GM18858 (cell line): ENCODE data around the gene MATN1.
A peak's percentile ranks its signal among the peaks of the same experiment; 100 is the strongest.

Experiments used
- ATAC-seq: cut with Tn5 transposase; IDR thresholded peaks from one replicate; pipeline ENCODE4 v1.9.1; 2021; ENCODE audit not compliant: unreplicated experiment

Gene MATN1

DNA sequence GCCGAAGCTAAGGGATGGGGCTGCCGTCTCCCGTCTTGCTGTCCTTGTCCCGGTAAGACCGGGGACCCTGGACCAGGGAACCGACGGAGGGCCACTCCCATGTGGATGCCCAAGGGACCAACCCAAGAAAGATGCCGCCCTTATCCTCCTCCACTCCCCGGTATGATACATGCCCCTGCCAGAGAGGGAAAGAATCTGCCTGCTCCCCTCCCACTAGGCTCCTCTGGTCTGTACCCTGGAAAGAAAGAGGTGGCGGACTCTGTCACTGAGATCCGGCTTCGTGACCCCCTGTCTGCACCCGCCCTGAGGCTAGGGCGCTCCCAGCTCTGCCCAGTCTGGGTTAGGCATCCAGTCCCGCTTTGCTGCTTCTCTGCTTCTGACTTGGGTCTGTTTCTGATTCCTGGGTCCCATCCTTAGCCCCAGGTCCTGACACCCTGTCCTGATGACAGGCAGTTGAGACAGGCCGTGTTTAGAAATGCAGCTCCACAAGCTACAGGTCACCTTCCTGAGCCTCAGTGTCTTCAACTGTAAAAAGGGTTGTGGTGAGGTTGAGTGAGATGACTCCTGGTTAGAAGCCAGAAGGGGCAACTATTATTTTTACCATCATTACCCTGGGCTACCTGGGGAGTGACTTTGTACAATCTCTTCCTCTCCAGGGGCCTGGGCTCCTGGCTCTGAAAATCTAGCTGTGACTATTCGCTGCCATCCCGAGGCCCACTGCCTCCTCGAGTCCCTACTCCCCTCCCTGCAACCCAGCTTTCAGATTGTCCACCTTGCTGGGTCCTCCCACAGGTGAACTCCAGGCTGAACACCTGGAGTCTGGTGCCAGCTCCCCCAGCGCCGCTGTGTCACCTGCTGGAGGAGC lies 3.7 kb downstream of the MATN1 start:
- peak; percentile 24 for ATAC-seq

DNA sequence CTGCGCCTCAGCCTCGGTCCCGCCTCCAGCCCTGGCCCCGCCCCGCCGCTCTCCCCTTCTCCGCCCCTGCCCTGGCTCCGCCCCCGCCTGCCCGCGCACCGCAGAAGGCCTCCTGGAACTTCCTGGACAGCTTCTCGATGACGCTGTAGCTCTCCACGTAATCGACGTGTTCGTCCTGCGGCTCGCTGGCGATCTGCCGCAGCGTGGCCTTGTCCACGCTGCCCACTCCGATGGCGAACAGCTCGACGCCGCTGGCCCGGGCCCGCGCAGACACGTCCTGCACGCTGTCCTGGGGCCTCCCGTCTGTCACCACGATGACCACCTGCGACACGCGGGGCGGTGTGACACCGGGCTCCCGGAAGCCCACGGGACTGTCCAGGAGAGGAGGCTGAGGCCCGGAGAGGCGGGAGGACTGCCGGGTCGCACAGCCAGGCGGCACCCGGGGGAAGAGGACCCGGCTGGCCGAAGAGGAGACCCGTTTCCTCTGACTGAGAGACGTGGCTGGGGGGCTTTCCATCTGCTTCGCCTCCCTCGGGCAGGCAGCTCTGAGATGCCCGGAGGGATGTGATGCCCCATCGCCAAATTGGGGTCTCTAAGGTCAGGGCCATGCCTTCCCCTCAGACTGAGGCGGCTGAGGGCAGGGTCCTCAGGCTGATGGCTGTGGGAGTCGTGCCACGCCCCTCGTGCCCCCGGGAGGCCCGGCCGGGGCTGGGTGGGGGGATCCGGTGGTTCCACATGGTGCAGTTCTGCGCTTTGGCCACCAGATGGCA lies 4.6 kb downstream of the MATN1 start:
- peak; percentile 37 for ATAC-seq

DNA sequence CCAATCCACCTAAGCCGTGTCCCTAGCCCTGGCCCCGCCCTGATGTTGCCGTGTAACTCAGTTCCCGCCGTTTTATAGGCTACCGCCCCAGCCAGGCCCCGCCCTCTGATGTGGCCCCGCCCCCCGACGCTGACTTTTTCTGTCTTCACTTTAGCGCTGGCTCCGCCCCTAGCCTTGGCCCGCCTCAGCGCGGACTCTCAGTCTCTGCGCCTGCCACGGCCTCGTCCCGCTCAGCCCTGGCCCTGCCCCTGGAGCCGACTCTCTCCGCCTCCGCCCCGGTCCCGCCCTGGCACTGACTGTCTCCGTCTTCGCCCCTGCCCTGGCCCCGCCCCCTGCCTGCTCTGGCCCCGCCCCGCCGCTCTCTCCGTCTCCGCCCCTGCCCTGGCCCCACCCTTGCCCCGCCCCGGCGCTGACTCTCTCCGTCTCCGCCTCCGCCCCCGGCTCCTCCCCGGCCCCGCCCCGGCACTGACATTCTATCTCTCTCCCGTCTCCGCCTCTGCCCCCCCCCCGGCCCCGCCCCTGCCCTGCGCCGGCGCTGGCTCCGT lies 5.2 kb downstream of the MATN1 start:
- peak; percentile 62 for ATAC-seq

DNA sequence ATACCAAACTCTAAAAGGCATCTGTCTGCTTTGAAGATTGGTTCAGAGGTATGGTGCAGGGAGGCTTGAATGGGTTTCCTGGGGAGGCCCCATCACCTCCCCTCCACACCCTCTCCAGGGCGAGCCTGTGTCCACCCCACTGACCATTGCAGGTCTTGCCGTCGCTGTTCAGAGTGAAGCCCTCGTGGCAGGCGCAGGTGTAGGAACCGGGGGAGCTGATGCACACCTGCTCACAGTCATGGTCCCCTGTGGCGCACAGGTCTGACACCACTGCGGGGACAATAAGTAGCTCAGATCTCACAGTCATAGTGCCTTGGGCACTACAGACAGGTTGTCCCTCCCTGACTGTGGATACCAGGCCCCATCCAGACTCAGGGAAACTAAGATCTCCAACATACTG lies 6.7 kb downstream of the MATN1 start:
- no peak for ATAC-seq

DNA sequence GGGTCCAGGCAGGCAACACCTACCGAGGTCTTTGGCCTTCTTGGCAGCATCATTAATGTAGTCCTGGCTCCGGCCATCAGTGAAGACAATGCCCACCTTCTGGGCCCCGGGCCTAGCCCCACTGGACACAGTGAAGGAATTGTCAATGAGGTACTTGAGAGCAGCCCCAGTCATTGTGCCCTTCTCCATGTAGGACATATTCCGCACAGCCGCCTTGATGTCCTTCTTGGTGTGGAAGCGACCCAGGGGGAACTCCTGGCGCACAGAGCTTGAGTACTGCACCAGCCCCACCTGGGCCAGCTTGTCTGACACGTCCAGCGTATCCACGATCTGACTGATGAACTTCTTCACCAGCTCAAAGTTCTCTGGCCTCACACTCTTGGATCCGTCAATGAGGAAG lies 7.5 kb downstream of the MATN1 start:
- ATAC-seq, result no peak

DNA sequence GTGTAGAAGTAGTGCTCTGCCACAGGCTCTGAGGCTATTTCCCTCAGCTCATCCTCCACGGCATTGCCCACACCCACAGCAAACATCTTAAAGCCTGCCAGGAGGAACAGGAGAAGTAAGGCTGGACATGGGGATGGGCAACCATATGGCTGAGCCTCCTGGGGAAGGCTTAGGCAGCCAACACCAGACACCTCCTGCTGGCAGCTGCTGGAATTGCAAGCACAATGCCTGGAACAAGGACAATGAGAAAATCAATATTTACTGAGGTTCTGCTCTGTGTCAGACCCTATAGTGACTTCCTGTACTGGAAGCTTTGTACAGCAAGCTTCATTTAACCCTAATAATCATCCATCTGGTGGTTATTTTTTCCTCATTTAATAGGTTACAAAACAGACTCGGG lies 8.2 kb downstream of the MATN1 start:
- no peak for ATAC-seq

DNA sequence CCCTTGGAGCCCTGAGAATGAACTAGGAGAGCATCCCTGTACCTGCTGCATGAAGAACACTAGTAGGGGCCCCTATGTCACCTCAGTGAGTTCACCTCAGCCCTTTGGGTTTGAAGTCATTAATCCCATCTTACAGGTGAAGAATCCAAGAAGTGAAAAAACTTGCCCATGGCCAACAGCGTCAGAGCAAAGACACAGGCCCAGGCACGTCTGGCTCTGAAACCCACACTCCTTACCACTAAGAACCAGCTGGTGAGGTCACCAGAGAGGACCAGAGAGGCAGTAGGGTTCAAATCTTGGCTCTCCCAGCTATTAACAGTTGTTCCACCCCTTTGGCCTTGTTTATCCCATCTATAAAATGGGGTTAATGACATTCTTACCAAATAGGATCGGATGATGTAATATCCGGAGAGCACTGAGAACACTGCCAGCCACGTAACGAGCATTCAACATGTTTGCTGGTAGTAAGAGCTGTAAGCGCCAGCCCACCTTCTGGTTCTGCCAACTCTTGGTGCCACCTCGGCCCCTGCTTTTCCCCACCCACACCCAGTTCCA lies 8.8 kb downstream of the MATN1 start:
- no peak for ATAC-seq

DNA sequence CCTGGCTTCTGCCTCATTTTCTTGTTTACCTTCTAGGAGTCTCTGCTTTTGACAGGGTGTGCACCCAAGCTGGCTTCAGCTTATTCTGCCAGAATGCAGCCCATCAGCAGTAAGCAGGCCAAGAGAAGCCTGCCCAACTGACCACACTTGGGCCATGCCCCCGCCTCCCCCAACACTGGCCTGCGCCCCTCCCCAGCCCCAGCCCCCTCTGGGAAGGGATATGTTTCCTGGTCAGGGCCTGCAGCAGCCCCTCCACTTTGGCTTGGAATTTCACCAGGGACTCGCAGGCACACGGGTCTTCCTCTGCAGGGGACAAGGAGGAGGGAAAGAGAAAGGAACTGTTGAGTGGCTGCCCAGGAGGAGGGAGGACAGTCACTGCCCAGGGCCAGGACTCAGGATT lies 9.4 kb downstream of the MATN1 start:
- ATAC-seq, result no peak

DNA sequence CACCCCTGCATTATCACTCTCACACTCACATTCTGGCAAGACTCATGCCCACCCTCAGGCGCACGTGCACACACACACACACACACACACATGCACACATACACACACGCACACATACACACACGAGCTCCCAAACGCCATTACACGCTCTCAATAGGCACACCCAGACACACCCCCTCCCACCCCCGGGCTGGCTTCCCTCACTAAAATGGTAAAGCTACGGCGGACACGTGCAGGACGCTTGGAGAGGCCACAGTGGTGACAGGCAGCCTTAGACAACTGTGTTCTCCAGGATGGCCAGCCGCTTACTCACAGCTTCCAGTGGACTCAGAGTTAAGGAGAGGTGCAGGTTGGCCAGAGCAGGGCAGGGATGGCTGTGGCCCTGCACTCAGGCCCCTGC lies 10.1 kb downstream of the MATN1 start:
- ATAC-seq, result no peak

DNA sequence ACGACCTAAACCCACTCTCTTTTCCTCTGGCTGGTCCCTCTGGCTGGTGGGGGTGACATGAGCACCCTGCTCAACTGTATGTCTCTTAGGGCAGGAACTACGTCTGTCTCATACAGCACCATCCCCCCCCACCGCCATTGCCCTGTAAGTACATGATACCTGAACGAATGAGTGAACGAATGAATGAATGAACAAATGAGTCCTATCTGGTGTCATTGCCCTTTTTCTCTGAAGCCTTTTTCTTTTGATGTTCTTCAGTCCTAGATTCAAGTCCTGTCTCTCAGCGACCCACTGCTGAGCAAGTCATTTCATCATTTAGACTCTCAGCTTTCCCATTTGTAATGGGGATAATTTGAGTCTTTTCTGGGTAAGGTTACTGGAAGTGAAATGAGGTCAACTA lies 10.8 kb downstream of the MATN1 start:
- no peak for ATAC-seq

DNA sequence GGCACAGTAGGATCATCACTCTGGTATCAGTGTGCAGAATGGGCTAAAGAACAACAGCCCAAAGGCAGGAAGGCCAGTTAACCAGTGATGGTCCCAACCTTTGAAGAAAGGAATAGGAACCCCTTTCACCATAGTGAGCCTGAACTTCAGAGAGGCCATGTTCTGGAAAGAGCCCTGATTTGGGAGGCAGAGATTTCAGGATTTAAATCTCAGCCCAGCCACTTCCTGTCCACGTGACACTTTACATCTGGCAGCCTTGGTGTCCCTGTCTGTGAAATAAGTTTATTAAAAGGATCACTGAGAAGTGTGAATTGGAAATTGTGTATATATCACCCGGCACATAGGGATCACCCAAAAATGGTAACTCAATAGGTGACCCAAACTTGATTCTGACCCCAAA lies 13.0 kb downstream of the MATN1 start:
- no peak for ATAC-seq

DNA sequence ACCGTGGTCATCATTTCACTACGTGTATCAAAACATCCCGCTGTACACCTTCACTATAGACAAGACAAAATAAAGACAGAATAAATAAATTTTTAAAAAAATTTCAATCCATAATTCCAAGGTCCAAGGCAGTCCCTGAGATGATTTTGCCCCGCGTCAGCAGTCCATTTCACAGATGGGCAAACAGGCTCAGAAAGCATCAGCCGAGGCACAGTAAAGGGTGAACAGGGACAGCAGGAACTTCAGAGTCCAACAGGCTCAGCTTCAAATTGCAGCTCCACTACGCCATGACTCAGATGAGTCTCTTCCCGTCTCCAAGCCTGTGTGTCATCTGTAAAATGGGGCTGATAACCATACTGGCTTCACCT lies 15.0 kb downstream of the MATN1 start:
- no peak for ATAC-seq

DNA sequence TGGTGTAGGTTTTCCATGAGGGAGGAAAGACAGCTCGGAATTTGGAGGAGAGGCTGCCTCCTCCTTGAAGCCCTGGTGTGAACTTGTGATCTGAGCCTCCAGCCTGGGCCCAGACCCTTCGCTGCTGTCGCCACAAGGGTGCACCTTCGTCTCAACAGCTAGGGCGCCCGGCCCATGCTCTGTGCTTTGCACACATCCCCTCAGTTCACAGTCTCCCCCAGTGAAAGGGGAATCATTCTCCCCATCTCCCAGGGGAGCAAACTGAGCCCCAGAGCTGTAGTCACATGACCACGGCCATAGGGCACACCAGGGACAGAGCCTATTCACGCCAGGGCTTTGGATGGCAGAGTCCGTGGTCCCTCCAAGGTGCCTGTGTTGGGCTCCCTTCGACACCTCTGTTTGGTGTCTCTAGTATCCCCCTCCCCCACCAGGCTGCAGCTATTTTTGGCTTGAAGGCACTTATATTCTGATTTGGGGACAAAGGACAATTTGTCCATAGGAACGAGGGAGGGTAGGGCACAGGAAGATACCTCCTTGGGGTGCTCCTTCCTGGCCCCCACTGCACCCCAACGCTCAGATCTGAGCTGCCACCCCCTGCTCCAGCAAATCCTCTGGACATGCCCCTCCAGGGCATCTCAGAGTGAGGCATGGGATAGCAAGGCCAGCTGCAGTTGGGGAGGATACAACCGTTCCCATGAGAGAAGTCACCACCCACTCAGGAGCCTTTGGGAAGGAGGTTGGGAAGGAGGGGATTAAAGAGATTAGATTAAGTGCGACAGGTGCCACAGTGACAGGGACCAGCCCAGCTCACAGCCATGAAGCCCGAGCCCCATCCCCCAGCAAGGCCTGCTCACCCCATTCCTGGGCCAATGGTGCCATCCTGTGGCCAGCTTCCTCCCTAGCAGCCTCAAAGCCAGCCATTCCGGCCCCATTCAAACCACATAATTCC lies 15.7 kb downstream of the MATN1 start:
- no peak for ATAC-seq

DNA sequence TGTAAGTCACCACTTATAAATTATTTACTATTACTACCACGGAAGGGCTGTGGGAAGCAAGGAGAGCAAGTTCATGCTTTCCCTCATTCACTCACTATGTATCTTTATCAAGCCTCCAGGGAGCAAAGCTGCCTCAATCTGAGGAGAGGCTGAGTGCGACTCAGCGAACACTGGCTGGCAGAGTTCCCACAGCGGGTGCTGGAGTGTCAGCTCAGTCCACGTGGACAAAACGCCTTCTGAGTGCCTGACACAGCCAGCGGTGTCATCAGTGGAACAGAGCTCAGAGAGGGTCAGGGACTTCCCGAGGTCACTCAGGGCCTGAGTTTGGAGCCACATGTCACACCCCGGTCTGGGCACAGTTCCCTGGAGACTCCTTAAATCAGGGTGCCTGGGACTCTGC lies 16.9 kb downstream of the MATN1 start:
- ATAC-seq, result no peak

DNA sequence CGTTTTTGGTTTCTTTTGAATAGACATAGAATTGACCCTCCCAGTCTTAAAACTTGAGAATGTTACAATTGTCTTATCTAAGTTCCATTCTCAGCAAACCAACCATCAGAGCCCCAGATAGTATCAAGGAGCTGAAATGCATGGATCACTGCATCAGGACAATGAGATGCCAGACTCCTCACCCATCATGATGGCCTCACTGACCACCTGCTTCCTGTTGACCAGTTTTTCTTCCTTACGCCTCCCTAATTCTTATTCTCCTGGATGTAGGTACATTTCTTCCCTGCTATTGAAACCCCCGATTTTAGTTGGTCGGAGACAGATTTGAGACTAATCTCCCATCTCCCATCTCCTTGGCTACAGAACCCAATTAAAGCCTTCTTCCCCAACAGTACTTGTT lies 17.7 kb downstream of the MATN1 start:
- no peak for ATAC-seq

DNA sequence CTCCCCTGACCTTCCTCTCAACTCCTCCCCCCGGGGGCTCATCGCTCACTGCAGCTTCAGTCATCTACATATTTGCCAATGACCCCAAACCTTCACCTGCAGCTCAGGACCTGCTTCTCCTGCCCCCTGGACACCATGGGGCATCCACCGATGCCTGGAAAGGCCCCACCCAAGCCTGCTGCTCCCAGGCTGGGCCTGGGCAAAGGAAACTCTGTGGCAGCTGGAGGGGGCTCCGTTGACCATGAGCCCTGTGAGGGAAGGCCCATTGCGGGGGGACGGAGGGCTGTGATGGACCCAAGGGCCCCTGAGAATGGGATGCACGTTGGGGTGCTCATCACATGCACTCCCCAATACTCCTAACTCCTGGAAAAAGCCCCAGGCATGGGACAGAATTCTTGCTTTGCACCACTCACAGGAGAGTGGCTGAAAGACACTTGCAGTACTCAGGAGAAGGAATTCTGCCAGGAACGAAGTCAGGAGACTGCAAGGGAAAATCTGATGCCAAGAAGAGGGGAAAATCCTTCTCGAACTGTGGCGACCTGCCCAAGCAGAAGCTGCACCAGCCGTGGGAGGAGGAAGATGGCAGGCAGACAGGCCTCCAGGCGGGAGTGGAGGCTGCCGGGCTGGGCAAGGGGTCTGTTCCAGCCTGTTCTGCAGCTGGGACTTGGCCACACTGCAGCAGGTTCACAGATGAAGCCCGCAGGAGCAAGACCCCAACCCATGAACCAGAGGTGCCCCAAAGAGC lies 18.4 kb downstream of the MATN1 start:
- ATAC-seq, result no peak

DNA sequence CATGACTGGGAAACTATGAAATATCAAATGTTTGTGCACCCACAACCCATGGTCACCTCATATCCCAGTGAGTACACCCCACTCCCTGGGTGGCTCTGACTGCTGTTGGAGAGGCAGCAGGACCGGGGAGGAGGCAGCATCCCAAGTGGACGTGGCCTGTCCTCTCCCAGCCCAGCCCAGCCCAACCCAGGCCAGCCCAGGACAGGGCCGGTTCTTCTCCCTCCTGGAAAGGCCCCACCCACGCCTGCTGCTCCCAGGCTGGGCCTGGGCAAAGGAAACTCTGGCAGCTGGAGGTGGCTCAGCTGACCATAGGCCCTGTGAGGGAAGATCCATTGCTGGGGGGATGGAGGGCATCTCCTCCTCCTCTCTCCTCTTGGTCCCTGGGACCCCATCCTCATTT lies 19.1 kb downstream of the MATN1 start:
- no peak for ATAC-seq

DNA sequence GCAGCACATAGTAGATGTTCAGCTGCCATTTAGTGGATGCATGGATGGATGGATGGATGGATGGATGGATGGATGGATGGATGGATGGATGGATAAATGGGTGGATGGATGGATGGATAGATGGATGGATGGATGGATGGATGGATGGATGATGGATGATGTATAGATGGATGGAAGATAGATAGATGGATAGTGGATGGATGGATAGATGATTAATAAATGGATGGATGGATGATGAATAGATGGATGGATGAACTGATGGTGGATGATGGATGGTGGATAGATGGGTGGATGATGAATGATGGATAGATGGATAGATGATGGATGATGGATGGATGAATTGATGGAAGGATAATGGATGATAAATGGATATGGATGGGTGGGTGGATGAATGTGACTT lies 20.6 kb downstream of the MATN1 start:
- ATAC-seq, result no peak

DNA sequence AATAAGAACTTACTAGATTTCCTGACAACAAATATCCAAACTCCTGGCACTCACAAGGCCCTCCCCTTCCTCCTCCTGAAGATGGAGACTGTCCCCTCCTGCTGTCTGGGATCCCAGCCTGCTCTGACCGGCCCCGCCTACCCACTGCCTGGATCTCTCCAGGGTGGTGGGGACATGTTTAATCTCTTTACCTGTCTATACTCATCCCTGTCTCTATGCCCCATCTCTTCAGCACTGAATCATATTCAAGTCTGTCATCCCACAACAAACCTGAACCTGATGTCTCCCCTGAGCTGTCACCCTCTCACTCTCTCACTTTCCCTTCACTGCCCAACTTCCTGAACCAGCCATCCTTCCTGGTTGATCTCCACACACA lies 22.1 kb downstream of the MATN1 start:
- no peak for ATAC-seq
